ENCODE results near the gene LARP1B. TPM values are rescaled to one million over a fixed set of nuclear protein-coding genes. Genes with fewer than 3 reads are reported as not detected.

LARP1B gene
- total and polyA plus RNA-seq, 2 donors (not counting 1 experiment from before 2014, with no cell fraction given) = 16.8 to 17.1 TPM

GRCh38 chr4:128220286-128221235 lies 159.4 kb downstream of the LARP1B start:
- Histone ChIP-seq H3K27me3 (ENCODE audit: control insufficient read depth, insufficient read depth, low read length) (no peaks in the 10 kb centered on the region), H3K4me3 (replicated peaks in 1 of 4; ENCODE audit: control extremely low read depth in 1 of 4, insufficient read depth in 1 of 4, low read depth in 3 of 4, low read length in 4 of 4) (no peak overlapping the region), H3K4me1 (ENCODE audit: control insufficient read depth, extremely low read depth, insufficient read depth, low read length) (peaks cover 7% of the 10 kb centered on the region), H4K20me1 (ENCODE audit: control insufficient read depth, extremely low read depth, insufficient read depth, low read length) (no peaks in the 10 kb centered on the region), H3K4me2 (ENCODE audit: extremely low read depth, insufficient read depth, low read length) (peak overlapping the region; percentile 68), H3K27ac (ENCODE audit: insufficient read depth, low read length) (no peak overlapping the region), H3K9me3 (ENCODE audit: control insufficient read depth, insufficient read depth, low read depth, low read length) (no peaks in the 10 kb centered on the region), H3K36me3 (ENCODE audit: control insufficient read depth, insufficient read depth, low read length) (no peaks in the 10 kb centered on the region), H3K9ac (ENCODE audit: insufficient read depth, low read length) (no peak overlapping the region), H2AFZ (ENCODE audit: low read length) (no peak overlapping the region), H3K79me2 (ENCODE audit: control insufficient read depth, insufficient read depth, low read length) (no peaks in the 10 kb centered on the region)
- DNase-seq (ENCODE audit: low read depth in 2 of 2) = peak; percentile 74 to 88
- no peak for TF ChIP-seq EZH2 (IDR thresholded peaks at IDR 0.05; ENCODE audit: low read length, missing control alignments)
- TF ChIP-seq CTCF (conservative IDR thresholded peaks at IDR 0.05 in 1 of 2, IDR thresholded peaks at IDR 0.05 in 1 of 2; ENCODE audit: low read depth in 1 of 2, low read length in 2 of 2) = peak in 1 of 2 donors; percentile 25

- Histone ChIP-seq H3K27ac (ENCODE audit: insufficient read depth, low read length) (no peak overlapping the region), H3K36me3 (ENCODE audit: control insufficient read depth, insufficient read depth, low read length) (no peaks in the 10 kb centered on the region), H3K4me2 (ENCODE audit: extremely low read depth, insufficient read depth, low read length) (no peak overlapping the region), H2AFZ (ENCODE audit: low read length) (no peak overlapping the region), H3K4me1 (ENCODE audit: control insufficient read depth, extremely low read depth, insufficient read depth, low read length) (peaks cover 7% of the 10 kb centered on the region), H3K27me3 (ENCODE audit: control insufficient read depth, insufficient read depth, low read length) (no peaks in the 10 kb centered on the region), H3K79me2 (ENCODE audit: control insufficient read depth, insufficient read depth, low read length) (no peaks in the 10 kb centered on the region), H3K9me3 (ENCODE audit: control insufficient read depth, insufficient read depth, low read depth, low read length) (no peaks in the 10 kb centered on the region), H3K4me3 (replicated peaks in 1 of 4; ENCODE audit: control extremely low read depth in 1 of 4, insufficient read depth in 1 of 4, low read depth in 3 of 4, low read length in 4 of 4) (no peak overlapping the region), H3K9ac (ENCODE audit: insufficient read depth, low read length) (no peak overlapping the region), H4K20me1 (ENCODE audit: control insufficient read depth, extremely low read depth, insufficient read depth, low read length) (no peaks in the 10 kb centered on the region)
- TF ChIP-seq CTCF (conservative IDR thresholded peaks at IDR 0.05 in 1 of 2, IDR thresholded peaks at IDR 0.05 in 1 of 2; ENCODE audit: low read depth in 1 of 2, low read length in 2 of 2) (no peak), EZH2 (IDR thresholded peaks at IDR 0.05; ENCODE audit: low read length, missing control alignments) (no peak)
- DNase-seq (ENCODE audit: low read depth in 2 of 2) = peak in 1 of 2 donors; percentile 79
Measured at GRCh38 chr4:128221586-128221985, 160.5 kb downstream of the LARP1B start.

GRCh38 chr4:128225148-128225547 lies 164.0 kb downstream of the LARP1B start:
- peaks cover 10% of the 10 kb centered on the region for H3K4me1 ChIP-seq (ENCODE audit: control insufficient read depth, extremely low read depth, insufficient read depth, low read length)
- H3K27ac ChIP-seq (ENCODE audit: insufficient read depth, low read length) = no peak overlapping the region
- no peak overlapping the region for H3K4me3 ChIP-seq (replicated peaks in 1 of 4; ENCODE audit: control extremely low read depth in 1 of 4, insufficient read depth in 1 of 4, low read depth in 3 of 4, low read length in 4 of 4)
- H3K9ac ChIP-seq (ENCODE audit: insufficient read depth, low read length) = no peak overlapping the region
- DNase-seq (ENCODE audit: low read depth in 2 of 2) = peak; percentile 38 to 92
- TF ChIP-seq CTCF (conservative IDR thresholded peaks at IDR 0.05 in 1 of 2, IDR thresholded peaks at IDR 0.05 in 1 of 2; ENCODE audit: low read depth in 1 of 2, low read length in 2 of 2) = no peak
- TF ChIP-seq EZH2 (IDR thresholded peaks at IDR 0.05; ENCODE audit: low read length, missing control alignments) = no peak
- H3K27me3 ChIP-seq (ENCODE audit: control insufficient read depth, insufficient read depth, low read length) = no peaks in the 10 kb centered on the region
- H2AFZ ChIP-seq (ENCODE audit: low read length) = no peak overlapping the region
- H3K36me3 ChIP-seq (ENCODE audit: control insufficient read depth, insufficient read depth, low read length) = no peaks in the 10 kb centered on the region
- H3K79me2 ChIP-seq (ENCODE audit: control insufficient read depth, insufficient read depth, low read length) = no peaks in the 10 kb centered on the region
- H3K4me2 ChIP-seq (ENCODE audit: extremely low read depth, insufficient read depth, low read length) = no peak overlapping the region
- H4K20me1 ChIP-seq (ENCODE audit: control insufficient read depth, extremely low read depth, insufficient read depth, low read length) = no peaks in the 10 kb centered on the region
- H3K9me3 ChIP-seq (ENCODE audit: control insufficient read depth, insufficient read depth, low read depth, low read length) = no peaks in the 10 kb centered on the region

Data from fibroblast of lung (primary cell).